Hepatocyte (in vitro differentiated cells): ENCODE results near the gene XYLT1. TPM values are rescaled to one million over a fixed set of nuclear protein-coding genes. Genes with fewer than 3 reads are reported as not detected.

Experiments used
- DNase-seq: peaks from one replicate; pipeline ENCODE4 v3.0.0-alpha.2; 2016; ENCODE audit warnings: low spot score
- H2AFZ ChIP-seq: fragments of 200-600 bp; sonication (generic); 2 replicates; pipeline ENCODE4 v1.6.0; 2016; ENCODE audit warnings: antibody characterized with exemption, mild to moderate bottlenecking
- H3K27ac ChIP-seq: fragments of 200-600 bp; sonication (generic); 2 replicates; pipeline ENCODE4 v1.5.1; 2016; ENCODE audit warnings: mild to moderate bottlenecking
- H3K27me3 ChIP-seq: fragments of 200-600 bp; sonication (generic); 2 replicates; pipeline ENCODE4 v1.6.1; 2016
- H3K36me3 ChIP-seq: fragments of 200-600 bp; sonication (generic); replicated peaks from 2 replicates; pipeline ENCODE4 v1.5.1; 2016; ENCODE audit warnings: low read depth; ENCODE audit not compliant: insufficient read depth
- H3K4me1 ChIP-seq: fragments of 200-600 bp; sonication (generic); 2 replicates; pipeline ENCODE4 v1.5.1; 2016; ENCODE audit warnings: mild to moderate bottlenecking, moderate library complexity; ENCODE audit not compliant: insufficient read depth
- H3K4me2 ChIP-seq: fragments of 200-600 bp; sonication (generic); 2 replicates; pipeline ENCODE4 v1.6.0; 2016
- H3K4me3 ChIP-seq: fragments of 200-600 bp; sonication (generic); 2 replicates; pipeline ENCODE4 v1.5.1; 2016; ENCODE audit warnings: mild to moderate bottlenecking
- H3K79me2 ChIP-seq: fragments of 200-600 bp; sonication (generic); 2 replicates; pipeline ENCODE4 v1.6.0; 2017; ENCODE audit warnings: mild to moderate bottlenecking
- H3K9me2 ChIP-seq: fragments of 200-600 bp; sonication (generic); replicated peaks from 2 replicates; pipeline ENCODE4 v1.6.0; 2017; ENCODE audit warnings: mild to moderate bottlenecking; ENCODE audit not compliant: insufficient read depth
- H3K9me3 ChIP-seq: fragments of 200-600 bp; sonication (generic); 2 replicates; pipeline ENCODE4 v1.5.1; 2016; ENCODE audit warnings: low read depth, mild to moderate bottlenecking
- H4K20me1 ChIP-seq: fragments of 200-600 bp; sonication (generic); 2 replicates; pipeline ENCODE4 v1.6.0; 2016; ENCODE audit warnings: mild to moderate bottlenecking; ENCODE audit not compliant: insufficient read depth, poor library complexity, severe bottlenecking
- EZH2 ChIP-seq: fragments of 200-600 bp; sonication (generic); IDR thresholded peaks from 2 replicates; pipeline ENCODE4 v1.6.1; 2016; ENCODE audit warnings: antibody characterized with exemption, mild to moderate bottlenecking, borderline replicate concordance
- EZH2phosphoT487 ChIP-seq: fragments of 200-600 bp; sonication (generic); IDR thresholded peaks from one replicate; pipeline ENCODE4 v1.6.1; 2018; ENCODE audit warnings: antibody characterized with exemption, mild to moderate bottlenecking, low read depth, moderate library complexity; ENCODE audit not compliant: unreplicated experiment, severe bottlenecking
- WGBS: methylation state at CpG from one replicate; pipeline ENCODE4 v1.1.6; 2016; ENCODE audit warnings: low lambda C conversion rate; ENCODE audit errors: missing lambda C conversion rate; 5-methylcytosine and 5-hydroxymethylcytosine counted together
- polyA plus RNA-seq: library from polyadenylated mRNA; unstranded; fragments of >200 nt; fragmentation: Nextera tagmentation; extraction: Ambion mirVana; gene quantifications from 2 replicates; pipeline ENCODE4 v1.2.1, GENCODE V29; 2016
- total RNA-seq: library from RNA; depleted of rRNA; stranded (reverse); fragments of >200 nt; gene quantifications from 2 replicates; pipeline ENCODE4 v1.2.3, GENCODE V29; 2014
- TF ChIP-seq, protein P1 (sequence below): fragments of 200-600 bp; sonication (generic); IDR thresholded peaks from 2 replicates; pipeline ENCODE4 v1.5.1; 2016; ENCODE audit warnings: antibody characterized with exemption, mild to moderate bottlenecking; ENCODE audit not compliant: poor library complexity

XYLT1 gene
- total and polyA plus RNA-seq, 2 experiments from 2014 or later, result 6.9 to 13.7 TPM

DNA sequence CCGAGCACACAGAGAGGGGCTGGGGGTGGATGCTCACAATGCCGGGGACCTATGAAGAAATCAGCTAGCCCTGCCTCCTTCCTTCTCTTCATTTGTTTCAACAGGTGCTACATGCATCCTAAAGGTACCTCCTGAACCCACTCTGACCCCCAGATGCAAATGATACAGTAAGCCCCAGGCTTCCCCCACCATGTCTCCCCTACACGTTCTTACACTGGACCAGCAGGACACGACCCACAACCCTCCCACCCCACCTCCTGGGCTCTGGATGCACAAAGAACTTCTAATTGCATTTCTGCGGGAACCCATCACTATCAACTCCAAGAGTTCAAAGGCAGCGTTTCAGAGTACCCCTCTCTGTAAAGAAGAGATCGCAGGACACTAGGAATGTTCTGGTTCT is 2.1 kb downstream of the XYLT1 start:
- TF ChIP-seq, protein P1, sequence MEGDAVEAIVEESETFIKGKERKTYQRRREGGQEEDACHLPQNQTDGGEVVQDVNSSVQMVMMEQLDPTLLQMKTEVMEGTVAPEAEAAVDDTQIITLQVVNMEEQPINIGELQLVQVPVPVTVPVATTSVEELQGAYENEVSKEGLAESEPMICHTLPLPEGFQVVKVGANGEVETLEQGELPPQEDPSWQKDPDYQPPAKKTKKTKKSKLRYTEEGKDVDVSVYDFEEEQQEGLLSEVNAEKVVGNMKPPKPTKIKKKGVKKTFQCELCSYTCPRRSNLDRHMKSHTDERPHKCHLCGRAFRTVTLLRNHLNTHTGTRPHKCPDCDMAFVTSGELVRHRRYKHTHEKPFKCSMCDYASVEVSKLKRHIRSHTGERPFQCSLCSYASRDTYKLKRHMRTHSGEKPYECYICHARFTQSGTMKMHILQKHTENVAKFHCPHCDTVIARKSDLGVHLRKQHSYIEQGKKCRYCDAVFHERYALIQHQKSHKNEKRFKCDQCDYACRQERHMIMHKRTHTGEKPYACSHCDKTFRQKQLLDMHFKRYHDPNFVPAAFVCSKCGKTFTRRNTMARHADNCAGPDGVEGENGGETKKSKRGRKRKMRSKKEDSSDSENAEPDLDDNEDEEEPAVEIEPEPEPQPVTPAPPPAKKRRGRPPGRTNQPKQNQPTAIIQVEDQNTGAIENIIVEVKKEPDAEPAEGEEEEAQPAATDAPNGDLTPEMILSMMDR, result no peak
- TF ChIP-seq EZH2phosphoT487, result no peak
- TF ChIP-seq EZH2, result no peak
- Histone ChIP-seq H3K4me1 (peaks cover 34% of the 10 kb centered on the region), H3K4me3 (peak overlapping the region; percentile 83), H2AFZ (no peak overlapping the region), H3K4me2 (peak overlapping the region; percentile 94), H4K20me1 (peaks cover 5% of the 10 kb centered on the region), H3K9me3 (no peaks in the 10 kb centered on the region), H3K27ac (no peak overlapping the region), H3K9me2 (no peaks in the 10 kb centered on the region), H3K36me3 (no peaks in the 10 kb centered on the region), H3K27me3 (no peaks in the 10 kb centered on the region), H3K79me2 (peaks cover 39% of the 10 kb centered on the region)
- no peak for DNase-seq
- 51% methylated on average over 7 of the region's 7 CpGs for WGBS

DNA sequence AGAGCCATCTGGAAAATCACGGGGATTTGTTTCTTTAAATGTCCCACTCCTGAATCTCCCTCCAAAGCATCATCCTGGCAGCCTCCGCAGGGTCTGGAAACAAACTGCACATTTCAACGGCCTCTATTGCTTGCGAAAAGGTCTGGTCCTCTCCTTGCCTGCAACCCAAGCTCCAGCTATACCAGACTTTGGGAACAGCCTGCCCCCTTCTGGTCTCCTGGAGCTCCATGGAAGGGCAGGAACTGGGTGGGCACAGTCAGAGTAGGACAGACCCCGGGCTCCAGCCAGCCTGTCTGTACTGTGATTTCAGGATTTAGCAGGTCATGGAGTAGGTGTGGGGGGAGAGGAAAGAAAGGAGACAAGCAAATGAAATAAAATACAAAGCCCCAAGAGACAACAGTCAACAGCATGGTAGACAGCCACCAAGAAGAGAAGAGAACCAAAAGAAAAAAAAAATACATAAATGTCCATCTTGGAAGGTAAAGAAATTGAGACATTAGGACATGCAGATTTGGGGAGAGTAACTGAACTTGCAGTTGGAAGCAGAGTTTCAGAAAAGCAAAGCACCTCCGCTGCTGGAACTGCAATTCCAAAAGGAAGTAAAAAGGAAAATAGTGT is 2.7 kb downstream of the XYLT1 start:
- Histone ChIP-seq H3K4me2 (peak overlapping the region; percentile 94), H4K20me1 (peaks cover 5% of the 10 kb centered on the region)
- peak; percentile 82 for DNase-seq

DNA sequence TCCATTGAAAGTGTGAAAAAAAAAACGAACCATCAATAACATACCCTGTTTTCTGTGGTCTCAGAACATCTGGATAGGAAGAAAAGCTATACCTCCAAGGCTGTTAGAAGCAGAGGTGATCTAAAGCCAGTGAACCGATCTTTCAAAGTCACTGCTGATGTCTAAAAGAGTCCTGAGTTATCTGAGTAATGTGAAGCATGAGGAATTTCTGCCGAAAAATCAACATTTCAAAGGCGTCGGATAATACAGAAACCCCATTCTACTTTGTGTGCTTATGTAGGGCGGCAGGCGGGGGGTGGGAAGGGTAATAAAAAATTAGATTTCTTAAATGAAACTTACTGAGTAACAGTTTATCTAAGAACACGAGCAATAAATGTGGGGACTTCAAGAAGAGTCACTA is 3.9 kb downstream of the XYLT1 start:
- no peaks in the 10 kb centered on the region for H3K36me3 ChIP-seq
- no peak overlapping the region for H2AFZ ChIP-seq
- H3K27ac ChIP-seq, result no peak overlapping the region
- DNase-seq, result no peak
- no peak overlapping the region for H3K4me3 ChIP-seq
- peak overlapping the region; percentile 94 for H3K4me2 ChIP-seq
- H3K9me3 ChIP-seq, result no peaks in the 10 kb centered on the region
- peaks cover 57% of the 10 kb centered on the region for H3K79me2 ChIP-seq
- no peaks in the 10 kb centered on the region for H3K9me2 ChIP-seq
- WGBS, result 14% methylated on average over 8 of the region's 8 CpGs
- TF ChIP-seq EZH2 (no peak), EZH2phosphoT487 (no peak)
- TF ChIP-seq, protein P1, result no peak
- H3K27me3 ChIP-seq, result no peaks in the 10 kb centered on the region
- H3K4me1 ChIP-seq, result peaks cover 34% of the 10 kb centered on the region
- H4K20me1 ChIP-seq, result peaks cover 5% of the 10 kb centered on the region

More for the DNA sequence above, 2.7 kb downstream of the XYLT1 start:
- H3K36me3 ChIP-seq, result no peaks in the 10 kb centered on the region
- H3K27me3 ChIP-seq, result no peaks in the 10 kb centered on the region
- H2AFZ ChIP-seq, result no peak overlapping the region
- H3K79me2 ChIP-seq, result peaks cover 45% of the 10 kb centered on the region
- H3K9me3 ChIP-seq, result no peaks in the 10 kb centered on the region
- TF ChIP-seq EZH2 (no peak), EZH2phosphoT487 (no peak)
- TF ChIP-seq, protein P1, result peak; percentile 86
- no peak overlapping the region for H3K27ac ChIP-seq
- no peak overlapping the region for H3K4me3 ChIP-seq
- no peaks in the 10 kb centered on the region for H3K9me2 ChIP-seq
- 22% methylated on average over 6 of the region's 6 CpGs for WGBS
- H3K4me1 ChIP-seq, result peaks cover 34% of the 10 kb centered on the region
